Stimulated activated CD4-positive, alpha-beta T cell treated with anti-CD3 and anti-CD28 coated beads, TNF-alpha, amount 100 ng/mL, for 48 hours (primary cell): ENCODE results near the gene POLL.
"Not testable (repeated sequence)": the region's sequence is repeated elsewhere in the genome, so short reads cannot be mapped to it uniquely, and the experiment has no call there.

ENCODE experiments used
- DNase-seq, 3 donors: peaks; one replicate each; pipeline ENCODE4 v3.0.0-alpha.2; 2020; ENCODE audit warnings: low read depth in 3 of 3

The POLL gene

GRCh38 chr10:101611096-101611905 lies 23.2 kb upstream of the POLL start:
- DNase-seq, result no peak

DNA sequence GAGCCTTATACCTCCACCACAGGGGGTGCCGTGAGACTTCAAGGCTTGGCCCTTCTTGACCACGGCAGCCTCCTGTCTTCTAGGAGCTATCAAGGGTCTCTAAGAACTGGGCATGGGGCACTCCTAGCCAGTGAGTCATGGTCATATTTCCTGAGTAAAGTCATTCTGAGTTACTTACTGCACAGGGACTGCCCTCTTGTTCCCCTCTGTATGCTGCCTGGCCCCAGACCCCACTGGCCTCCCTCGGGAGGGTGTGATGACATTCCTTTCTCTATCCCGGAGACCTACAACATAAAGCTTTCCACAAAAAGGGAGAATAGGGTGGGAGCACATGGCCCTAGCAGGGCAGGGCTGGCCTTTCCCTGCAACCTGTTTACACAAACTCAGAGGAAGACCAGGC lies 21.4 kb upstream of the POLL start:
- DNase-seq, result no peak

GRCh38 chr10:101607124-101607523 lies 19.1 kb upstream of the POLL start:
- no peak for DNase-seq

DNA sequence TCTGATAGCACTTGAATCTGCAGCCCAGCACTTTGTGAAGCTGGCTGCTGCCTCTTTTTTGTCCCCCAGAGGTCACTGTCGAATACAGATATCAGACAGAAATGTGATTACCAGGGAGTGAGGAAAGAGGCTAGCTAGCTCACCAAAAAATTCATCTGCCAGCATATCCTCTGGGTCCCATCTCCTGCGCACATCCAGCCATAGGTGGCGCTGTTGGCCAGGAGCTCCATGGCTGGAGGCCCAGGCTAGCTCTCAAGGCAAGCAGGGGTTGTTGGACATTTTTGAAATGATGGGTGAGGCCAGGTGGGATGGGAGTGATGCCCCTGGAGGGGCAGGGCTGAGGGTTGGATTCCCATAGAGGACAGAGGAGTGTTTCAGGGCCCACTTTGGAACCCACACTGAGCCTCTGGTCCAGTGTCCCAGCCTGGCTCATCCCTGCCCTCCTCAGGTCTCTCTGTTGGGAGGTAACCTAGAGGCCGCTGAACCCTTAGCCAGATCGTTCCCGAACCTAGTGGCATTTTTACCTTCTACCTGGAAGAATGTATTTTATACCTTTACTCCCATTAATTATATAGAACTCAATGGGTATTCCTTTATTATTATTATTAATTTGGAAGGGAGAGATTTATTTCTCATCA lies 14.8 kb upstream of the POLL start:
- peak; percentile 36 to 58 (median 55) for DNase-seq

- DNase-seq, result no peak
These were observed 13.5 kb upstream of the POLL start for GRCh38 chr10:101601541-101601940.

DNA sequence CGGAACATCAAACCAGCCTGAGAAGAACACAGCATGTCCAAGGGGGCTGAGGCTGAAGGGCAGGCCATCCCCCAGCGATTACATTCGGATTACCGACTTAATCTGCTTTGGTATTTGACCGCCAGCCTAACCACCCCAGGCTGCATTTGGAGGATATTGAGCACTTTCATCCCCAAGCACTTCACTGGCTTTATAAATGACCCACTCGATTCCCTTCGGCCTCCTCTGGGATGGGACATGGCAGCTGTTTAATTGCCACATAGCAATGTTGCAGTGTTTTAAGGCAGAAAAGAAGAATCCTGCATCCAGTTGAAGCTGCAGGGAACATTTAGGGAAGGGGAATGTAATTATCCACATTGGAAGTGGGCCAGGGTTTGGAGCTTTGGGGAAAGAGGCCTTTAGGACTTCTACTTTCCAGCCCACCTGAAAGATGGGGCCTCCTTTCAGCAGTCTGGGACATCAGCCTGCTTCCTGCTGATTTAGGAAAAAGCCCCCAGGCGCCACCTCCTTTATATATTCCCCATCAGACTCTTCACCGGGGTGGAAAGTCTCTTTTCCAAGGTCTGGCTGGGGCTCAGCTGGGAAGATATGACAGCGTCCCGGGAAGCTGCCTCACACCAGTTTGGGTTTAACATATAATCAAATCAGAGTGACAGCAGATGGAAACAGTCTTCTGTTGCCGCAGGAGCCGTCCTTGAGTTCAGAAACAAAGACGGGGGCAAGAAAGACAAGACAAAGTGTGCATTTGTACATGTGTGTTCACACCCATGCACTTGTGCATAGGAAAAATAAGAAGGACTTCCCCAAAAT lies 9.2 kb upstream of the POLL start:
- no peak for DNase-seq

DNA sequence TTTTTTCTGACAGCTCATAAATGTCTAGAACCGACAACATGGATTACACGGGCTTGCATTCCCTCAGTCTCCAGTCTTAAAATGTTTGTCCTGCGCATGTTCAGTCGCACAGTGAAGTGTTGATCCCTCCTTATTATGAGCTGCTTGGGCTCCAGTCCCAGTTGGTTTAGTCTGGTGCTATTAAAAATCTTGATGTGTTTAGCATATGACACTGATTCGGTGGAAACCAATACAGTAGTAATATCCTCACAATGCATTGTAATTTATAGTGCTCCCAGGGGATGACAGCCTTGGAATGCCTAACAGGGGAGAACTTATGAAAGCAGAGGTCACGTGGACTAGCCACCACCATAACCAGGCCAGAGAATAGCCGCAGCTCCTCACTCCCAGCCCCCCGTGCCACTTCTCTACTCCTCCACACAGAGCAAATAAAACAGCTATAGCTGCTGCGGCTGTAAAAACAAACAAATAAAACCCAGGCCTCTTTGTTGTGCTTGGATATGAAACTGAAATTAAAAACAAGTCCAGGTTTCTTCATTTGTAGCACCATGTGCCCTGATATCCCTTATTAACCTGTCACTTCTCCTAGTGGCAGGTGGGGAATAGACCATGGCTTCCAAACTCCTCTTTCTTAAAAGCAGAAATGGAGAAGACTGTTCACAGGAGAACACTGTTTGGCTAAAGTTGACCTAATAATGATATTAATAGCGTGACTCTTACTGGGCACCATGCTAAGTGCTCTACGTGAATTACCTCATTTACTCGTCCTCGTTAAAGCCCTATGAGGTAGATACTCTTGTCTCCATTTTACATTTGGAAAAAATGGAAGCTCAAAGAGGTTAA lies 7.8 kb upstream of the POLL start:
- no peak for DNase-seq

GRCh38 chr10:101593331-101593730 lies 5.3 kb upstream of the POLL start:
- DNase-seq, result not testable (repeated sequence)

DNA sequence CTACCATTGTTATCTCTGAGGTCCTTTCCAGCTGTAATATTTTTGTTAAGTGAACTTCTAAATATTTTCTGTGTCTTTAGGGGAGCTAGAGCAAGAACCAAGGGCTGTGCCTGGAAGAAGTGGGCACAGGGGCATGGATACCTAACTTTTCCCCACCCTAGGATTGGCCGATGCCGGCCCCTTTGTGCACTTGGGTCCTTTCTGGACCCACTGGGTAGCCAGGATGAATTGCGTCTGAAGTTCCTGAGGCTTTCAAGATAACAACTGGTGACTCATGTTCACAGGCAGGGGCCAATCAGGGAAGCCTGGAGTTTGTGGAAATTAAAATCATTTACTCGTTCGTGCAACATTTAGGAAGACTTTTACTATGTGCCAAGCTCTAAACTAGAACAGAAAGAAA lies 822 bp upstream of the POLL start:
- DNase-seq, result no peak

DNA sequence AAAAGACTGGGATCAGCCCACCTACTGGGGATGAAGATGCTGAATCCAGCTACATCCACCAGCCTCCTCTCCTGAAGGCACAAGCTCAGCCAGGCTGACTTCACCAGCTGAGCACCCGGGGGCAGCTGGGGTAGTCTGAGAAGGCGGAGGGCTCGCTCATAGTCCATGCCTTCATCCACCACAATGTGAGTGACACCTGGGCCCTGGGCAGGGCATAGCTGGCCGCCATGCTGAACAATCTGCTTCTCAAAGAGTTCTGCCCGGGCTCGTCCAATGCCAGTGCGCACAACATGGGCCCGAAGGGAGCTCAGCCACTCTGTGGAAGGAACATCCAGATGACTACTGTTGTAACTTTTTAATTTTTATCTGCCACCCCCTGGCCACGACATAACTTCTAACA lies 2.2 kb downstream of the POLL start:
- no peak for DNase-seq

DNA sequence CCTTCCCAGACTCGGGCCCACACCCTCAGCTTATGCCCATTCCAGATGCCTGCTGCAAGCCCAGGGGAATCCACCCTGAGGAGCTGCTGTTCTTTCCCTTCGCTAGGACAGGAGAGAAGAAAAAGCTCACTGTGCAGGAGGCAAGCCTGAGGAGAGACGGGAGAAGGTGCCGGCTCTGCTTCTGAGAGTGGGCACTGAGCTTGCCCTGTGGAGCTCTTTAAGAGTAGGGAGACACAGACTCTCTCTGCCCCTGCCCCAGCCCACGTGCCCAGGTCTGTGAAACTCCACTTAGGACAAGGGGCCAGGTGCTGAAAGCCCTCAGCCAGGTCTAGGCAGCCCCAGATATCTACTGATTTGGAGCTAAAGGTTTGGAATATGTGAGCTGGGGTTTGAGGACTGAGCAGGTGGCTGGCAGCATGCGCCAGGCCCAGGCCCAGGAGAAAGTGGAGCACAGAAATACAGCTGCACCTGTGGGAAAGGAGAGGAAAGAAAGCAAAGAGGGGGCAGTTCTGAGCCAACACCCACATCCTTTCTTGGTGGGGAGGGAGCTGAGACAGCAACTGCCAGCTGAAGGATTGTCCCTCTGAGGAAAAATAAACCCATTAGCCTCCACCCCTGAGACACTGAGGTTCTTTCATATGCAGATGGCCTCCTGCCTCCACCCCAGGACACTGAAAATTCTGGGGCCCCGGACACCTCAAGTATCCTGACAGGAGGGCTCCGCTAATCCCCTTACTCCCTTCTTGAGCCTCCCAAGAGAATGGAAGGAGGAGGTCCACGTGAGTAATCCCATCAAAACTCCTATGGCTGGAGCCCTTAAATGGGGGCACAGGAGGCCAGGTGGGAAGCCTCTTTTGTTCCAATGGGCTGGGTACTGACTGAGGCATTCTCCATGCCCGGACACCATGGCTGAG lies 7.3 kb downstream of the POLL start:
- no peak for DNase-seq

- no peak for DNase-seq
These were observed 8.6 kb downstream of the POLL start for GRCh38 chr10:101579516-101579870.

DNA sequence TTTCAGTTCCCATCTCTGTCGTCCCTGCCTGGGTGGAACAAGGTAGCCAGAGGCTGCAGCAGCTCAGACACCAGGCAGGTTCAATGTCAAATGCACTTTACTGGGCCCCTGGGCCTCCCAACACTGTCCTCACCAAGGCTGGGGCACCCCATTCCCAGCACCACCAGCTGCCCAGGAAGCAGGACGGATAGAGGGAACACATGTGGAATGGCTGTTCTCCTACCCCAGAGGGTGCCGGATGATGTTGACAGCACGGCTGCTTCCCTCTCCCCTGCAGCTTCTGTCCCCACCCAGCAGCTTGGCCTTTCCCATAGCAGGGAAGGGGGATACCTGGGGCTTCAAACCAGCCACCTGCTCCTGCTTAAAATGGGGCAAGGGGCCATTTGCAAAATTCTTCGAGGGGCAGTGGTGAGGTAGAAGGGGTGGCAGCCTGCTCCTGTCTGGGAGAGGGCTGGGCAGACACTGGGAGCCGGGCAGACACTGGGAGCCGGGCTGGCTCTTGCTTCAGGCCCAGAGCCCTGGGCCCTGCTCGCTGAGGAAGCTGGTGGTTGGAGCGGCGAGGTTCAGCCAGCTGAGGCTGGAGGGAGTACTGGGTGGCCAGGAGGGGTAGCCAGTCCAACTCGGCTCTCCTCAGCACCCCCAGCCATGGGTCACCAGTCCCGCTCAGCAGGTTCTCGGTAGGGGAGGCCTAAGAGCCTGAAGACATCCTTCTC lies 9.1 kb downstream of the POLL start:
- DNase-seq, result no peak

- no peak for DNase-seq
These were observed 9.9 kb downstream of the POLL start for GRCh38 chr10:101578192-101578591.

DNA sequence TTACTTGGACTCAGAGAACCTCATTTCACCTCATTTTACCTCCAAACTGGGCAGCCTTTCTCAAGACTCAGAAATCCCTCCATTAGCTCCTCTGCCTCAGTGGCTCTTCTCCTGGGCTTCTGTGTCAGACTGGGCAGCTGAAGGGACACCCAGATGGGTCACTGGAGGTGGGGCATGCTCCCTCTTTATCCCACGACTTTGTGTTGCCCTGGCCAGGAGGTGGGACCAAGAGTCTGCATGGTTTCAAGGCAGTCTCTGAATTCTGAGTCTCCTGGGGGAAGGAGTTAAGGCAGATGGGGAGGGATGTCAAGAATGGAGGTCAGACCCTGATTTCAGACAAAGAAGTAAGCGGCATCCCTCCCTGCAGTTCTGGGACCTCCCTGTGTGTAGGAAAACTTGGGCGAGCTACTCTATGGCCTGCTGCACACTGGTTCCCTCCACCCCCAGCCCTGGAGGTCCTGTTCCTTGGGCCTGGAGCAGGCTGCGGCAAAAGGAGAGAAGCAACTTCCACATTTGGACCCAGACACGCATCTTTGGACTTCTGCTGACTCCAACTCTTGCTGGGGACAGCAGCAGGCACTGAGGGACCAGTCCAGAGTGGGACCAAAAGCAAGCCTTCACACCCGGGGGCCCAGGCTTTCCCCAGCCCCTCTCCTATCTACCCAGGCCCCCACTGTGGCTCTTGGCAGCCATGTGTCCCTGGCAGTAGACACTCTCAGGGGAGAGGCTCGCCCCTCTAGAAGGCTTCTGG lies 10.8 kb downstream of the POLL start:
- DNase-seq, result no peak

DNA sequence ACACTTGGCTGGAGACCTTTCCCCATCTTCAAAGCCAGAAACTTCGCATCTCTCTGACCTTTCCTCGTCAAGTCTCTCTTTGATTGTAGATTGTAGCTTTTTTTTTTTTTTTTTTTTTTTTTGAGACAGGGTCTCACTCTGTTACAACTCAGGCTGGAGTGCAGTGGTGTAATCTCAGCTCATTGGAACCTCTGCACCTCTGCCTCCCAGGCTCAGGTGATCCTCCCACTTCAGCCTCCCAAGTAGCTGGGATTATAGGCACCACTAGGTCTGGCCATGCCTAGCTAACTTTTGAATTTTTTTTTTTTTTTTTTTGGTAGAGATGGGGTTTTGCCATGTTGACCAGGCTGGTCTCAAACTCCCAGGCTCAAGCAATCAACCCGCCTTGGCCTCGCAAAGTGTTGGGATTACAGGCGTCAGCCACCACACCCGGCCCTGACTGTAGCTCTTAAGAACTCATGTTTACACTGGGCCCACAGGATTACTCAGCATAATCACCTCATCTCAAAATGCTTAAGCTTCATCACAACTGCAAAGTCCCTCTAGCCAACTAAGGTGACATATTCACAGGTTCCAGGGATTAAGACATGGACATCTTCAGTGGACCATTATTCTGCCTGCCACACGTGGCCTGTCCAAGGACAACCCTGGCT lies 11.7 kb downstream of the POLL start:
- no peak for DNase-seq

DNA sequence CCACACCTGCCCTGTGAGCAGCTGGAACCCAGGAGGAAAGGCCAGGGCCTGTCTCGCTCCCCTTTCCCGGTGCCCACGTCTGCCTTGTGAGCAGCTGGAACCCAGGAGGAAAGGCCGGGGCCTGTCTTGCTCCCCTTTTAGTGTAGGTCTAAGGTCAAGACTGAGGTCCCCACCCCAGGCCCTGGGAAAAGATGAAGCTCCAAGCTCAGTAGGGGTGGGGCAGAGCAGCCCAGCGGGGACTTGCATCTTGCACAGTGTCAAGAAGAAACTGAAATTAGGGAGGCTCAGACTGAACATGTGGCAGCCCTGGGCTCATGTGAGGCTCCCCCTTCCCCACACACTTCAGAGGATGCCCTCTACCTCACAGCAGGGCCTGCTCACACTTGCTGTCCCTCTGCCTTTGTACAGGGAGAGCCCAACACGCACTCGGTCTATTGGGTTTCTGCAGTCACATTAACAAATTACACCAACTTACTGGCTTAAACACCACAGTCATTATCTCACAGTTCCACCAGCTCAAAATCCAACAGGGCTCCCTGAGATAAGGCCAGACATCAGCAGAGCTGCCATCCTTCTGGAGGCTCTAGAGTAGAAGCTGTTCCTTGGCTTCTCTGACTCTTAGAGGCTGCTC lies 12.4 kb downstream of the POLL start:
- no peak for DNase-seq

- DNase-seq, result no peak
These were observed 13.0 kb downstream of the POLL start for GRCh38 chr10:101575091-101575490.
